Measurements from ENCODE around the gene ZFP2.

Gene ZFP2

DNA sequence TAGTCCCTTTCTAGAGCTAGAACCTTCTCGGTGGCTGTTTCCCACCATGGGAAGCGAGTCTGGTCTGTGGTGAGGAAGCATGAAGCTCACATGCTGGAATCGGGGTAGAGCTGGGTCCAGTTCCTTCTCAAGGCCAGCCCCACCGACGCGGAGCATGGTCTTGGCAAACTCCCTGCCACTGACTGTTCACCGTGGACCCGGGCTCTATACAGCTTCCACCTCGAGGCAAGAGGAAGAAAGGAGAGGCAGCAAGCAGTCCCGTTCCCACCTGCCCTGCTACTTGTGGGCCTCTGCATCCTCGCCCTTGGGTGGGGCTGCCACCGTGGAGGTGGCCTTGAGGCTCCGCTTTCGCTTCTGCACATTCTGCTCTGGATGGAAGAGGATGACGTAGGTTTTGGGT lies 85.7 kb downstream of the ZFP2 start:
- no peak for DNase-seq (ENCODE audit: low read depth)
